Measurements from ENCODE around the gene CALHM1.

GRCh38 chr10:103500481-103500880 is 41.8 kb upstream of the CALHM1 start:
- TF ChIP-seq SUZ12 (IDR thresholded peaks at IDR 0.05) (no peak), TARDBP (IDR thresholded peaks at IDR 0.05) (no peak), ARNT (IDR thresholded peaks at IDR 0.05) (no peak), FOXA1 (IDR thresholded peaks at IDR 0.05) (no peak), ZNF384 (IDR thresholded peaks at IDR 0.05) (no peak), CTBP1 (IDR thresholded peaks at IDR 0.05; ENCODE audit: borderline replicate concordance) (no peak), SP1 (IDR thresholded peaks at IDR 0.05) (no peak), BHLHE40 (IDR thresholded peaks at IDR 0.05; ENCODE audit: borderline replicate concordance) (no peak), FOXM1 (IDR thresholded peaks at IDR 0.05; ENCODE audit: borderline replicate concordance) (no peak), HDGF (IDR thresholded peaks at IDR 0.05; ENCODE audit: borderline replicate concordance) (no peak), ELF4 (IDR thresholded peaks at IDR 0.05) (no peak), NFRKB (IDR thresholded peaks at IDR 0.05) (no peak), LEF1 (IDR thresholded peaks at IDR 0.05; ENCODE audit: borderline replicate concordance) (no peak)
- TF ChIP-seq, protein P1, sequence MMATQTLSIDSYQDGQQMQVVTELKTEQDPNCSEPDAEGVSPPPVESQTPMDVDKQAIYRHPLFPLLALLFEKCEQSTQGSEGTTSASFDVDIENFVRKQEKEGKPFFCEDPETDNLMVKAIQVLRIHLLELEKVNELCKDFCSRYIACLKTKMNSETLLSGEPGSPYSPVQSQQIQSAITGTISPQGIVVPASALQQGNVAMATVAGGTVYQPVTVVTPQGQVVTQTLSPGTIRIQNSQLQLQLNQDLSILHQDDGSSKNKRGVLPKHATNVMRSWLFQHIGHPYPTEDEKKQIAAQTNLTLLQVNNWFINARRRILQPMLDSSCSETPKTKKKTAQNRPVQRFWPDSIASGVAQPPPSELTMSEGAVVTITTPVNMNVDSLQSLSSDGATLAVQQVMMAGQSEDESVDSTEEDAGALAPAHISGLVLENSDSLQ (IDR thresholded peaks at IDR 0.05): no peak
